HG02678 (cell line): ENCODE results near the gene CCNB3.

Experiments
- ATAC-seq: cut with Tn5 transposase; IDR thresholded peaks from one replicate; pipeline ENCODE4 v1.9.1; 2021; ENCODE audit warnings: mild to moderate bottlenecking, moderate library complexity; ENCODE audit not compliant: unreplicated experiment

The CCNB3 gene

DNA sequence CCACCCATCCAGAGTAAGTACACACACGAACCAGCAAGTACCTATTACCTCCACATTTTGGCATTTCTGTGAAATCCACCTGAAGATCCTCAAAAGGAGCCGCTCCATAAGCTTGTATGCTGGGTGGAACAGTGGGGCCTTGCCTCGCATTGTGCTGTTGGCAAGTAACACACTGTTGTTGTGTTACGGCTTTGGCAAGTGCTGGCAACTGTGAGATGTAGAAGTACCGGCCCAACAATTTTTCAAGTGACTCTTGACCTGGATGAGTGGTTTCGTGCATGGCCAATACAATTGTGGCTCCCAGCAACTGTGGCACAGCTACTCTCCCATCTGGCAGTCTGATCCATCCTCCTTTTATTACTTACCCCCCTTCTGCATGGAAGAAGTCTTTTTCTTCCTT is 128.7 kb downstream of the CCNB3 start:
- no peak for ATAC-seq

DNA sequence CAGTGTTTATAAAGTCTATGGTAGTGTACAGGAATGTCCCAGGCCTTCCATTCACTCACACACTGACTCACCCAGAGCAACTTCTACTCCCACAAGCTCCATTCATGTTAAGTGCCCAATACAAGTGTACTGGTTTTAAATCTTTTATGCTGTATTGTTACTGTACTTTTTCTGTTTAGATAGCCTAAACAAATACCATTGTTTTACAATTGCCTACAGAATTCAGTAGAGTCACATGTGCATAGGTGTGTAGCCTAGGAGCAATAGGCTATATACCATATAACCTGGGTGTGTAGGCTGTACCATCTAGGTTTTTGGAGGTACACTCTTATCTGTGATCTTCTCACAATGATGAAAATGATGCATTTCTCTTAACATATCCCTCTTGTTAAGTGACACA is 139.4 kb downstream of the CCNB3 start:
- ATAC-seq, result no peak

DNA sequence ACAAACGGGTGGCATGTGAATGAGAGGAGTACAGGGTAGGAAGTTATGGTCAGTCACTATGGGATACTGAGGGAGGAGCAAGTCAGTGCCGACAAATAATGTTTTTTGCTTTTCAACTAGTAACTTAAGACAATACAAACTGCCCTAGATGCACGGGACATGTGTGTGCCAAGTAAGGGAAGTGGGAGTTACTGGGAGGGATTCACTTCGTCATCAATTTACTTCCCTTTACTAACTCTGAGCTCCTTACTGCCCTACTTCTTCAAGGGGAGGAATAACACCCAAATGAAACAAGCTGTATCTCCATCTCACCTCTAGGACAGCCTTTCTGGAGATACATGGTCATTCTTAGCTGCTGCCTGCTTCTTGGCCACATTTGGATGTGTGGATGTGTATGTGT is 168.4 kb downstream of the CCNB3 start:
- ATAC-seq, result no peak

DNA sequence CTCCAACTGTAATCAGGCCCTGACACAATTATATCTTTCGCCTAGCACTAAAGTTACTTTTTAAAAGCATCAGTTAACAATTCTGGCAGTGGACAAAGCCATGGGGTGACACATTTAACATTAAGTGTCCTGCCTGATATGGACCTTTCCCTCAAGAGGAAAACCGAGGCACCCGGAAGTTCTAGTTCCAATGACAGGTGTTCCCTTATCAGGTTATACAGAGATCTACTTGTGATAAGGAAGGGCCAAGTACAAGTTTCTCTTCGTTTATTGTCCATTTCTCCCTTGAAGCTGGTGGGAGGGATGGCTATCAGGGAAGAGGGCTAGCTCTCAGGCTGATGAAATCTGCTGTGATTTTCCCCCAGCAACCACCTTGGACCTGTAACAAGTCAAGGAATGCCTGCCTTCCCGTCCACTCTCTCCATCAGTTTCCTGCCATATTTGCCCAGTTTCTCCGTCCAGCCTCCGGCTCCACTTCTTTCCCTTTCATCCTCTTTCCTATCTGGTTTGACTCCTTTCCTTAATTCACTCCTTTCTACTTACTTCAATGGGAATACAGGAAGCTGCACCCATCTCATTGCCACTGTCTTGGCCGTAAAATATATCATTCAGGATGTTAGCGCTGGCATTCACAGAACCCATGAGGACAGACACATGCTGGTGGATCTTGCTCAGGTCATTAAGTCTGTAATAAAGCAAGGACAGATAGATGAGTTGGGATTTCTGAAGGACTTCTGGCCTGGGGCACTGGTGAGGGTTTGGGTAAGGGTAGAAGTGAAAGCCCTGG is 171.1 kb downstream of the CCNB3 start:
- no peak for ATAC-seq

DNA sequence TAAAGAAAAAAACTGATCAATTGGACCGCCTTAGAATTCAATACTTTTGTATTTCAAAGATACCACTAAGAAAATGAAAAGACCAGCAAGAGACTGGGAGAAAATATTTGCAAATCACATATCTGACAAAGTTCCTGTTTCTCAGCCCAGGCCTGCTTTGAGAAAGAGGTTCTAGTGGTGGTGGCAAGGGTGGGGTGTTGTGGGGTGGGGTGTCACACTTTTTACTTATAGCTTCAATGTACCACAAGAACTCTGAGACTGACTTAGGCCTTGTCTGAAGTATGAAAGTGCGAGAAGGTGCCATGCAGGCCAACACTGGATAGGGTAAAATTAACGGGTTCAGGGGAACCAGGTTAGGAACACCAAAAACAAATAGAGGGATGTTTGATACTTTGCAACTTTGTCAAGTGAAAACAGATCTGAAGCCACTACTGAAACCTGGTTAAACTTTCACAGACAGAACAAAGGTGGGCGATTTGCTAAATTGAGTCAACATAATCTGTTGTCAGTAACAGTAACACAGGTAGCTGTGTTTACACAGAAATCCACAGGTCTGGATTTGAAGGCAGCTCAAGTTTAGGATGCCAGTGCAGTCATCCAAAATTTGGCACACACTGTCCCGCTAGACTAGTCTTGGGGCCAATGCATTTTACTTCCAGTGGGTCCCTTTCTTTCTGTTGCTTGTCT is 177.3 kb downstream of the CCNB3 start:
- ATAC-seq, result no peak

DNA sequence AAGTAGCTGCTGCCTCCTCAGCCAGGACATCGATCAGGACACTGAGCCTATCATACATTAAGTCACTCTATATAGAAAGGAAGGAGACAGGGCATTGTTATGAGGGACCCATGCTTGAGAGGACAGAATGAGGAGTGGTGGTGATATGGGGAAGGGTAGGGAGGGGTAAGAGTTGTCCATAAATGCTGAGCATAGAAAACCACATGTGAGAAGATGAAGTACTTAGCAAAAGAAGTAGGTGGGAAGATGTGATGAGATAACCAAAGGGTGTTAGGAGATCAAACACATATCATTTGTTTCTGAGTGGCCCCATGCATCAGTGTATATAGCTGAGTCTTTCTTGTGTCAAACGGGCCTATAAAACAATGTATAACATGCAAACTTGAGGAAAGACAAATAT is 182.0 kb downstream of the CCNB3 start:
- no peak for ATAC-seq

DNA sequence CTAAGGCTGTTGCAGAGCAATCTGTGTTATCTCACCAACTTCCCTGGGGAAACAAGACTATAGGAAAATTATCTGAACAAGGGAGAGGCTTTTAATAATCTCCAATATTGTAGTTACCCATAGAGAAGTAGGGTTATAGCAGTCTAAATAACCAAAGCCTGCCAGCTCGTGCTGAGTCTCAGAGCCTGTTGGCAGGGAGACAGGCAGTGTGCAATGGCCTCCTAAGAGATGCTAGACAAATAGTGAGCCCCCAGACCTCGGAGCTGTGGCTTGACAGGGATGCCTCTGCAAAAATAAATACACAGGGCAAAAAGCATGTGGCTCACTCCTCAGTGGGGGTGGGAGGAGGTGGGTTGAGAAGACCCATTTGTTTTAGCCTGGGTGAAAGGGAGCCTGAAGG is 189.3 kb downstream of the CCNB3 start:
- ATAC-seq, result no peak
